HUES6 (cell line): Measurements from ENCODE around the gene TRPV5.

Source experiments
- H3K27ac ChIP-seq: 2 replicates; pipeline ENCODE4 v1.7.0; 2013; ENCODE audit warnings: low read depth, mild to moderate bottlenecking, low read length, inconsistent platforms
- H3K27me3 ChIP-seq: 2 replicates; pipeline ENCODE4 v1.6.1; 2013; ENCODE audit warnings: low read length; ENCODE audit not compliant: control insufficient read depth, insufficient read depth
- H3K36me3 ChIP-seq: 2 replicates; pipeline ENCODE4 v1.6.1; 2013; ENCODE audit warnings: low read length; ENCODE audit not compliant: control insufficient read depth, insufficient read depth
- H3K4me1 ChIP-seq: 2 replicates; pipeline ENCODE4 v1.6.1; 2013; ENCODE audit warnings: low read length; ENCODE audit not compliant: control insufficient read depth, insufficient read depth
- H3K4me3 ChIP-seq: 2 replicates; pipeline ENCODE4 v1.5.1; 2013; ENCODE audit warnings: low read depth, low read length
- H3K9ac ChIP-seq: one replicate; pipeline ENCODE4 v1.6.1; 2013; ENCODE audit warnings: mild to moderate bottlenecking, low read length
- H3K9me3 ChIP-seq: 2 replicates; pipeline ENCODE4 v1.6.1; 2013; ENCODE audit warnings: low read depth, low read length; ENCODE audit not compliant: control insufficient read depth, insufficient read depth

Gene TRPV5

DNA sequence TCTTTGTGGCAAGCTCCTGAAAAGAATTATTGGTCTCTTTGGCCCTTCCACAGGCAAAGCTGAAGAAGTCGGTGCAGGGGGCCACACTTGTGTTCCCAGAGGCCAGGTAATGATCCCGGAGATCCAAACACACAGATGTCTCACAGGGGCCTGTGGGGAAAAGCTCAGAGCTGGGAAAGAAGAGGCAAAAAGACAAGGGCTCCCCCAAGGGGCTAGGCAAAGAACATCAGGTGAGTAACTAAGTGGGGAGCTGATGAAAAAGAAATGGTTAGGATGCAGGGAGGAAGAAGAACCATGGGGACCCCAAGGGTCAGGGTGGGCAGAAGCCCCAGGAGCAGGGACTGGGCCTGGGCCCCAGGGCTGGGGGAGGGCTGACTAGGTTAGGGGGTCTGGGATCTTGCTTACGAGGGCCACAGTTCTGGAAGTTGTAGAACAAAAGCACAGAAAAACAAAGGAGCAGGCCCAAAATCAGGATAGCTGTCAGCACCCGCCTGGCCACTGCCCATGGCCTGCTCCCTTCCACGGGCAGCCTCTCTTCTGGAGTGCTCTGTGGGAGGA, 27.5 kb upstream of the TRPV5 start:
- H3K4me1 ChIP-seq = peaks cover 44% of the 10 kb centered on the region
- no peak overlapping the region; the same call in 1 of the 2 replicates for H3K4me3 ChIP-seq
- H3K27ac ChIP-seq = no peak overlapping the region
- no peaks in the 10 kb centered on the region for H3K36me3 ChIP-seq
- H3K9me3 ChIP-seq = peaks cover 2% of the 10 kb centered on the region; the same call in 1 of the 2 replicates
- H3K9ac ChIP-seq = no peak overlapping the region
- H3K27me3 ChIP-seq = no peaks in the 10 kb centered on the region

DNA sequence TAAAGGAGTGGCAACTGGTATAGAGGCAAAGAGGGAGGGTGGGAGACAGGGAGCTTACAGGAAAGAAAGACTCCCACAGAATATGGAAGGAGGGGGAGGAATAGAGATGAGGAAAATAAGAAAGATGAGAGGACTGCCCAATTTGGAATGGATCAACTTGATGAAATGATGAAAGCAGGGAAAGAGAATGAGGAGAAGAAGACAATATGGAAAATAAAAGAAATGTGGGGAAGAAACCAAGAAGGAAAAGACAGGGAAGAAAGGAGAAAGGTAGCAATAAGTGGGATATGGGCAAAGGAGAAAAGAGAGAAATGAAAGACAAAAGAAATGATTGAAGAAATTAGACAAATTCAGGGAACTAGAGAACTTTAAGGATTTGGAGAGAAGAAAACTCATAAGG, 25.7 kb upstream of the TRPV5 start:
- Histone ChIP-seq H3K9me3 (peaks cover 13% of the 10 kb centered on the region), H3K27ac (no peak overlapping the region), H3K27me3 (no peaks in the 10 kb centered on the region), H3K9ac (no peak overlapping the region), H3K4me3 (no peak overlapping the region), H3K4me1 (peaks cover 44% of the 10 kb centered on the region), H3K36me3 (peaks cover 7% of the 10 kb centered on the region; the same call in 1 of the 2 replicates)

DNA sequence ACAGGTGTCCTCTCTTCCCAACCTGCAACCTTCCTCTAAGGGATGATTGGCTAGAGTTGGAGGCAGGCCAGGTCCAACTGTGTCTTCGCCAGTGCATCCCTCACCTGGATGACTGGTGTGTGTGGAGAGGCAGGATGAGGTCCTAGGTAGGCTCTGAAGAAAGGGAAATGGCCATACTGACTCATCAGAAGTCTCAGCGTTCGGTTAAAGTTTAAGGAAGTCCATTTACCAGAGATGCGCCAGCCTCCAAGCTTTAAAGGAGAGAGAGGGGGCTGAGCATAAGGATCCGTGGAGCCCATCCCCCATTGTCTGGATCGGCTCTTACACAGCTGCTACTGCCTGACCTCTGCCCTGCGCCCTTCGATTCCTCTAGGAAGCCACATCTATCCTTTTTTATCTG, 24.2 kb upstream of the TRPV5 start:
- Histone ChIP-seq H3K36me3 (peaks cover 18% of the 10 kb centered on the region; the same call in 1 of the 2 replicates), H3K4me3 (no peak overlapping the region; the same call in 1 of the 2 replicates), H3K4me1 (peaks cover 41% of the 10 kb centered on the region), H3K27me3 (no peaks in the 10 kb centered on the region), H3K27ac (no peak overlapping the region; the same call in 1 of the 2 replicates), H3K9ac (peak overlapping the region; percentile 2), H3K9me3 (peaks cover 15% of the 10 kb centered on the region)

DNA sequence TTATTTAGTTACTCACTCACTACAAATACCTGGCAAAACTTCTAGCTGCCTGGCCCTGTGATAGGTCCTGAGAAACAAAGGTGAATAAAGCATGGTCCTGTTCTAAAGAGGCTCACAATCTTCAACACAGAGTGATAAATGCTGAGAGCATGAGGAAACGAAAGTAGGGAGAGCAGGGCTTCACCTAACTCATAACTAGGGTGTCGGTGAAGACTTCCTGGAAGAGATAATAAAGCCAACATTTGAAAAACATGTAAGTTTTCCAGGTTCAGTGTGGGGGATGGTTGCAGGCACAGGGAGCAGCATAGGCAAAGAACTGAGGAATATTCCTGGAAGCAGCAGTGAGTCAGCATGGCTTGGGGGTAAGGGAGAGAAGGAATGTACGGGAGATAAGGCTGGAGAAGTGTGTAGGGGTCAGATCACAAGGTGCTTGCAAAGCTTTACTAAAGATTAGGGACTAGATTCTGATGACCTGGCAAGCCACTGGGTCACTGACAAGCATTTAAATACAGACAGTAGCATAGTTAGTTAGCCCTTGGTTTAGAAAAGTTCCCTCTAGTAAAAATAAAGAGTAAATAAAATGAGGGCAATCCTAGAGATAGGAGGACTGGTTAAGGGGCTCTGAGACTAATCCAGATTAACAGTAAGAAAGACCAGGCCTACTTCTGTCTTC, 23.5 kb upstream of the TRPV5 start:
- H3K4me3 ChIP-seq = no peak overlapping the region; the same call in 1 of the 2 replicates
- H3K36me3 ChIP-seq = peaks cover 18% of the 10 kb centered on the region; the same call in 1 of the 2 replicates
- H3K9me3 ChIP-seq = peaks cover 15% of the 10 kb centered on the region
- peak overlapping the region; percentile 49; the same call in 1 of the 2 replicates for H3K27ac ChIP-seq
- no peaks in the 10 kb centered on the region for H3K27me3 ChIP-seq
- peak overlapping the region; percentile 8 for H3K9ac ChIP-seq
- H3K4me1 ChIP-seq = peaks cover 34% of the 10 kb centered on the region

DNA sequence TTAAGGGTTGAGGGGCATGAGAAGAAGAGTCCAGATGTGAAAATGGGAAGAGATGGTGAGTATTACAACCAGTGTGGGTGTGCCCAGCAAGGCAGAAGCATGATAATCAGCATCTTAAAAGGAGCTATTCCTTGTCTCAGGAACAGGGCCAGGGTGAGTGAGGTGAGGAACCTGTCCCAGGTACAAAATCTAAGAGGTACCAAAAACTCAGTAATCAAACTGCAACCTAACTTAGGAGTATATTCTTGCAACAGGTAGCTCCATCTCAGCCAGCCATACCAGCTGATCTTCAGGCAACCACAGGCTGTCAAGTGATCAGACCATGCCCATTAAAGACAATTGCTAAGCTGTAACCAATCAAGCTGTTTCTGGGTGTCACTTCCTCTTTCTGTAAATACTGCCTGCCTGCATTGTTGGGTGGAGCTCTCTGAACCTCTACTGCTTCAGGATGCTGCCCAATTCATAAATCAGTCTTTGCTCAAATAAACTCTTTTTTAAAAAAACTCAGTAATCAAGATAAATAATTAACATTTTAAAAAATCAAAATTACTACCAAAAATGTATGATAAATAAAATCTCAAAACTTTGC, 21.2 kb upstream of the TRPV5 start:
- no peak overlapping the region for H3K9ac ChIP-seq
- H3K27ac ChIP-seq = no peak overlapping the region
- peaks cover 18% of the 10 kb centered on the region; the same call in 1 of the 2 replicates for H3K36me3 ChIP-seq
- H3K4me1 ChIP-seq = peaks cover 26% of the 10 kb centered on the region
- no peaks in the 10 kb centered on the region for H3K27me3 ChIP-seq
- H3K4me3 ChIP-seq = no peak overlapping the region
- H3K9me3 ChIP-seq = peaks cover 15% of the 10 kb centered on the region

DNA sequence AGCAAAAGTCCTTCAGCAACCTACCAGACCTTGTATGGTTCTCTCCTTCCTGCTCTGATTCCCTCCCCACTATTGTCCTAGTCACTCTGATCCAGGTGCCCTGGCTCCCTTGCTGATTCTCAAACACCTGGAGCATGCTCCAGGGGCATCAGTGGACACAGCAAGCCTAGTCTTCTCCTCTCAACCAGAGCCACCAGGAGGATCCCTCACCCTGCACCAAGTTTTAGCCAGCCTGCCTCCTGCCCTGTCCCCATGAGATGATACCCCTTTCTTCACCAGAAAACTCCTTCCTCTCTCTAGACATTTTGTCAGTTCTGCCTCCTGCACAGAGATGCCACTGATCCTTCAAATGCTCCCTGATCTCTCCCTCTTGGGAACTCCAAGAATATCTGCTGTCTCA, 16.7 kb upstream of the TRPV5 start:
- Histone ChIP-seq H3K36me3 (peaks cover 18% of the 10 kb centered on the region; the same call in 1 of the 2 replicates), H3K9ac (no peak overlapping the region), H3K9me3 (peaks cover 10% of the 10 kb centered on the region), H3K27me3 (no peaks in the 10 kb centered on the region), H3K27ac (no peak overlapping the region), H3K4me1 (no peaks in the 10 kb centered on the region), H3K4me3 (no peak overlapping the region)

DNA sequence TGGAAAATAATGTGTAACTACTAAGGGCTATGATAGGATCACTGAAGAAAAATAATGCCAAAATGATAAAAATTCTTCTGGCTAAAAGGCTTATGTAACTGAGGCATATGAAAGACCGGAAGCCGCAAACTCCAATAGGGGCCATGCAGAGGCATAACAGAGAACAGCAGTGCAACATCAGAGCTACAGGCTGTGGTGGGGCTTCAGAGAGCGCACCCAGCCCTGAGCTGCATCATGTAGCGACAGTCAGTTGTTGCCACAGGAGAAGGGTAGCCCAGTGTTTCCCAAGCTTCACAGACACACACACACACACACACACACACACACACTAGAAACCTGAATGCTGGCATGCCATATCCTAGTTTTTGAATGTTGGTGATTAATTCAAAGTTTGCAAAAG, 15.1 kb upstream of the TRPV5 start:
- Histone ChIP-seq H3K4me3 (no peak overlapping the region), H3K9me3 (no peaks in the 10 kb centered on the region), H3K4me1 (no peaks in the 10 kb centered on the region), H3K9ac (no peak overlapping the region), H3K27ac (no peak overlapping the region), H3K36me3 (peaks cover 5% of the 10 kb centered on the region; the same call in 1 of the 2 replicates), H3K27me3 (no peaks in the 10 kb centered on the region)

DNA sequence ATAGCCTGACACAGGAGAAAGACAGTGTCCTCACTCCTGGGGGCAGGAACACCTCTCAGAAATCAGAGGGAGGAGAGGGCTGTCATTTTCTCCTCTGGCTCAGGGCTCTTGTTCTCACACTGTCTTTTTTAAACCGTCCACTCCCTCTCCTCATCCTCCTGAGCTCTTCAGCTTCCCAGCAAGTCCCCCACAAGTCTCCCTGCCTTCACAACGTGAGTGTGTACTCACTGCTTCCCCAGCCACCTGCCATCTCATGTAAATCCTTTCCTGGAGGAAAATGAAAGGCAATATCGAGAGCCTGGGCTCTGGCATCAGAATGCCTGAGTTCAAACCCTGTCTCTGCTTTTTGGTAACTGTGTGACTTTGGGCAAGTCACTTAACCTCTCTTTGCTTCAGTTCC, 11.5 kb upstream of the TRPV5 start:
- no peaks in the 10 kb centered on the region for H3K27me3 ChIP-seq
- no peak overlapping the region for H3K9ac ChIP-seq
- H3K9me3 ChIP-seq = no peaks in the 10 kb centered on the region
- H3K27ac ChIP-seq = no peak overlapping the region
- H3K4me3 ChIP-seq = no peak overlapping the region
- no peaks in the 10 kb centered on the region for H3K36me3 ChIP-seq
- no peaks in the 10 kb centered on the region for H3K4me1 ChIP-seq

DNA sequence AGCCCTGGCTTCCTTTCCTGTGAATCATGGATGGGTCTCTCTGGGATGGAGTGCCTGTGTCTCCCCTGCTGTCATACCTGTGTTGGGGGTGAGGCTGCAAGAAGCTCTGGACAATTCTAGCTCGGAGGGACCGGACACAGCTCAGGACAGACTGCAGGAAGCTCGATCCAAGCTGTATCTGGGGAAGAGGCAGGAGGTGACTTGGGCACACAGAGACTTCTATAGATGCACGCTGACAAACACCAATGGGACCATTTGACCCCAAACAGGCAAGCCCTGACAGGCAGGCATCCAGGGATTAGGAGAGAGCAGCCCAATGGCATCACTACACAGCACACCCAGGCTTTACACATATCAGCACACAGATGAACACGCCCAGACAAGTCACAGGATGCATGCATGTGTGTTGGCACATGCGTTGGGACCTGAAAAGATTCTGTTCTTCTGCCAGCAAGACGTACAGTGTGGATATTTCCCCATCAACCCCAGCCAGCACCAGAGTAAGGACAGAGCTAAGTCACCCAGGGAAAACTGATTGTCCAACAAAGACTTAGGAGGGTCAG, 10.2 kb upstream of the TRPV5 start:
- no peaks in the 10 kb centered on the region; the same call in 1 of the 2 replicates for H3K4me1 ChIP-seq
- no peak overlapping the region for H3K27ac ChIP-seq
- H3K9ac ChIP-seq = no peak overlapping the region
- no peaks in the 10 kb centered on the region for H3K27me3 ChIP-seq
- H3K4me3 ChIP-seq = no peak overlapping the region
- H3K9me3 ChIP-seq = no peaks in the 10 kb centered on the region
- no peaks in the 10 kb centered on the region for H3K36me3 ChIP-seq

DNA sequence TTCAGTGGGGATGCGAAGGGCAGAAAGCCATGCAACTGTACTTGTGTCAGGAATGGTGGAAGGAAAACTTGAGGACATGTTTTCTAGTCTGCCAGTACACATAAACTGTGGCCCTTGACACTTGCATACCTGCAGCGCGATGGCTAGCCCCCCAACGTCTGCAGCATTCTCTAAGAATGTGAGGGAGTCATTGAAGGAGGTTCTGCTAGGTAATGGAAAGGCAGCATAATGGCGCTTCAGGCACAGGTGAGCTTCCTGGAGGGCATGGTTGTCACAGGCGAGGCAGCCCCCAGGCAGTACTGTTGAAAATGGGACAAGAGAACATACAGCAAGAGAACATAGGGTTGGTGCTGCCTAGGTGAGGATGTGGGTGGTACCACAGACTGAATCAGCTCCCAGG, 9.2 kb upstream of the TRPV5 start:
- no peaks in the 10 kb centered on the region for H3K27me3 ChIP-seq
- no peak overlapping the region for H3K4me3 ChIP-seq
- H3K9me3 ChIP-seq = no peaks in the 10 kb centered on the region
- no peak overlapping the region for H3K27ac ChIP-seq
- no peaks in the 10 kb centered on the region; the same call in 1 of the 2 replicates for H3K4me1 ChIP-seq
- H3K9ac ChIP-seq = no peak overlapping the region
- H3K36me3 ChIP-seq = no peaks in the 10 kb centered on the region

DNA sequence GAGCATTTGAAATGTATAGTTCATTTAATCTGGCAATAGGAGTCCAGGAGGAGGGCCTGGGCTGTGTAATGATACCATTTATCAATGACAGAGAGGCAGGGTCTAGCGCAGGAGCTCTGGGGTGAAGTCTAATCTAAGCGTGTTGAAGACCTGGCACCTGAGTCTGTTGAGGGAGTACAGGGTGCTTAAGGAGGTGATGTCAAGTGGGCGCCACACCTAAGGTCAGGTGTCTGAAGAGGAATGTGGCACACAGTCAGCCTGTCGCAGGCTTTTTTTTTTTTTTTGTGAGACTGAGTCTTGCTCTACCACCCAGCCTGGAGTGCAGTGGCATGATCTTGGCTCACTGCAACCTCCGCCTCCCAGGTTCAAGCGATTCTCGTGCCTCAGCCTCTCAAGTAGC, 8.0 kb upstream of the TRPV5 start:
- Histone ChIP-seq H3K4me1 (no peaks in the 10 kb centered on the region; the same call in 1 of the 2 replicates), H3K27ac (no peak overlapping the region), H3K4me3 (no peak overlapping the region), H3K36me3 (no peaks in the 10 kb centered on the region), H3K27me3 (no peaks in the 10 kb centered on the region), H3K9me3 (no peaks in the 10 kb centered on the region), H3K9ac (no peak overlapping the region)
